Frontal cortex (tissue), 4 donors: Measurements from ENCODE around the gene RERG. TPM values are rescaled to one million over a fixed set of nuclear protein-coding genes. Genes with fewer than 3 reads are reported as not detected.

ENCODE experiments used
- DNase-seq, 2 donors: peaks; one replicate each; pipeline ENCODE4 v3.0.0; 2012; ENCODE audit warnings: low spot score in 2 of 2
- FAIRE-seq: peaks from 2 replicates; lab custom pipeline; 2012; peaks lifted over from hg19 to GRCh38; lab: Jason Lieb, UNC
- total RNA-seq: library from RNA; depleted of rRNA; stranded (reverse); fragments of >200 nt; gene quantifications from one replicate; pipeline ENCODE4 v1.2.3, GENCODE V29; 2014
- donor health status: control.
- donor health status: control.
- donor health status: control.

Gene RERG
- total RNA-seq, 1 donor from 2014 or later: 1.6 TPM

GRCh38 chr12:15194456-15195368, 26.5 kb downstream of the RERG start:
- FAIRE-seq: no peak

GRCh38 chr12:15193946-15194345, 27.3 kb downstream of the RERG start:
- FAIRE-seq: no peak
- DNase-seq: no peak

More at GRCh38 chr12:15194456-15195368, 26.5 kb downstream of the RERG start:
- DNase-seq: no peak

DNA sequence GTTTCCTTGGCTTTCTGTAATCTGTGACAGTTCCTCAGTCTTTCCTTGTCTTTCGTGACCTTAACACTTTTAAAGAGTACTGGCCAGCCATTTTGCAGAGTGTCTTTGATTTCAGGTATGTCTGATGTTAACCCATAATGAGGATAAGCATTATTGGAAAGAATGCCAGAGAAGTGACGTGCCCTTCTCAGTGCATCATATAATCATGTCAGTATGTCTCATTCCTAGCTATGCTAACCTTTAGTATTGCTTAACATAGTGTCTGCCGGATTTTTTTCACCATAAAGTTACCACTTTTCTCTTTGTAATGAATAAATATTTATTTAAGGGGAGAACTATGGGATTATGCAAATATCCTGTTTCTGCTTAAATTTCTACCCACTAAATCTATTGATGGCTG, 28.5 kb downstream of the RERG start:
- FAIRE-seq (no peak), DNase-seq (no peak)

DNA sequence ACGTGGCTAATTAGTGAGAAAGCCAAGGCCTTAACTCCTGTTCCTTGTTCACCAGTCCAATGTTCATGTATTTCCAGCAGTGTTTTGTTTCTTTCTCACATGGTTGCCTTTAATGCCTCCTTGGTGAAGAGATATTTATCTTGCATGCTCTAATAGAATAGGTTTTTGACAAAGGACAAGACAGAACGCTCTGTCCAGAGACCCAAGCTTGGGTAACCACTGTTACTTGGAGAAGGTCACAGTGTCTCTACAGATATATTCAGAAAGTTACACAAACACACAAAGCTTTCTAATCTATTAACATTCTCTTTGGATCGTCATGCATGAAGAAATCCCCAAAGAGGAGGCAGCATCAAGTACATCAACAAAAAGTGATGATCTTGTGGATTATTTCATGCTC, 33.1 kb downstream of the RERG start:
- DNase-seq (no peak), FAIRE-seq (no peak)

GRCh38 chr12:15186597-15186996, 34.6 kb downstream of the RERG start:
- FAIRE-seq (no peak), DNase-seq (no peak)

- DNase-seq (no peak), FAIRE-seq (no peak)
These were observed 36.7 kb downstream of the RERG start for GRCh38 chr12:15184484-15184883.

DNA sequence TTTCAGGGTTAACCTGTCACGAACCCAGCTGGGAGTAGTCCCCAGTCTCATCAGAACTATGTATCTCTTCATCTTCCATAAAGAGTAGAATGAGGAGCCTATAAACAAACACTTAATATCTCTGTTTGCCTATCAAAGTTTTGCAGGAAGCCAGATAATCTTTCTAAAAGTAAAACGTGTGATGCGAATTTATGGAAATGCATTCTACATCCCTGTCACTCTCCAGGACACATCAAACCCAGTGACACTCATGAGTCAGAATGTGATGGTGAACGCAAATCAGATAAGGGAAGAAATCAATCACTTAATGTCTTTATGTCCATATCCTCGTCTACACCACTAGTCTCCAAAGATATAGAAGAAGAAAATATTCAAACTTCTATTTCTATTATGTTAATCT, 37.4 kb downstream of the RERG start:
- FAIRE-seq: no peak
- DNase-seq: no peak

DNA sequence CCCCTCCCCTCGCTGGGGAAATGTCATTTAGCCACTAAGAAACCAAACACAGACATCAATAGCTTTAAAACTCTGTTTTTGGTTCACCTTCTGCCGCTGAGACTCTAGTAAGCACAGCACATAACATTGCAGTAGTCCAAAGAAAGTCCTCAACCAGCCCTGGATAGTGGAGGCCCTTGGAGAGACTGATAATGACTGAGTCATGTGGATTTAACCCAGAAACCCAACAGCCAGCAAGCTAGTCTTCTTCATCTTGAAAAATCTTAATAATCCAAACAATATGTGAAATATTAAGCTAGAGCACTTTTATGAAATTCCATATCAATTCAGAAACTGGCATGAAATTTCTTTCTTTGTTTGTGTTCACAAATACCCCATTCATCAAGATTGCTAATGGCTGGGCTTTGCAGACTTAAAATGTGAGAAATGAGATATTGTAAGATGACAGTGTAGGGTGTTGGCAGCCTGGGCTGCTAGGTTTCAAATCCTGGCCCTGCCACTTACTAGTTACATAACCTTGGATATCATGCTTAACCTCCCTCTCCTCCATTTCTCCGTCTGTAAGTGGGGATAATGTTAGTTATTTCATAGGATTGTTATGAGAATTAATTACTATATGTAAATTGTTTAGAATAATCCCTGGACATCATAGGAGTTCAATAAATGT, 40.1 kb downstream of the RERG start:
- DNase-seq: no peak
- FAIRE-seq: no peak

DNA sequence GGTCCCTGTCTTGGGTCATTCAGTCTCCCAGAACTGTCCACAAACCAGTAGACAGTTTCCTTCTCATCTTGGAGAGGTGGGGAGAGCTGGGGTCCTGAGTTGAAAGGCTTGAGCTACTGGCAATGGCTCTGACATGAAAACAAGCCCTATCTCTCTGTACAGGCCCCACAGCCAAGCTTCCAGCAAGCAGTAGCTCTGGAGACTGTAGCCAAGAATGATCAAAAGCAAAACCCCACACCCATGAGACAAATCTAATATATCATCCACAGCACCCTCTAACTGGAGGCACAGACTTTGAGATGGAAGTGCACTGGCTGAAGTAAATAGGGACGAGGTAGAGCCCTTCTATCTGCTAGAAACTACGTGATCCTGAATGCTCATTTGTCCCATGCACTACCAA, 40.9 kb downstream of the RERG start:
- DNase-seq: no peak
- no peak for FAIRE-seq

GRCh38 chr12:15179672-15180071, 41.5 kb downstream of the RERG start:
- FAIRE-seq: no peak
- DNase-seq: no peak

DNA sequence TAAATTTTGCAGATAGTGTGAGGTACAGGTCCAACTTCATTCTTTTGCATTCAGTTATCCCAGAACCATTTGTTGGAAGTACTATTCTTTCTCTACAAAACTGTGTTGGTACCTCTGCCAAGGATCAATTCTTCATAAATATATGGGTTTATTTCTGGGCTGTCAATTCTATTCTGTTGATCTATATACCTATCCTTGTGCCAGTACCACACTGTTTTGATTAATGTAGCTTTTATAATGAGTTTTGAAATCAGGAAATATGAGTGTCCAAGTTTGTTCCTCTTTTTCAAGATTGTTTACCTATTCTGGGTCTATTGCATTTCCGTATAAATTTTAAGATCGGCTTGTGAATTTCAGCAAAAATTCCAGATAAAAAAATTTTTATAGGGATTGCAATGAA, 48.1 kb downstream of the RERG start:
- DNase-seq: no peak
- no peak for FAIRE-seq

- no peak for FAIRE-seq
- DNase-seq: no peak
These were observed 49.0 kb downstream of the RERG start for GRCh38 chr12:15172060-15172822.

DNA sequence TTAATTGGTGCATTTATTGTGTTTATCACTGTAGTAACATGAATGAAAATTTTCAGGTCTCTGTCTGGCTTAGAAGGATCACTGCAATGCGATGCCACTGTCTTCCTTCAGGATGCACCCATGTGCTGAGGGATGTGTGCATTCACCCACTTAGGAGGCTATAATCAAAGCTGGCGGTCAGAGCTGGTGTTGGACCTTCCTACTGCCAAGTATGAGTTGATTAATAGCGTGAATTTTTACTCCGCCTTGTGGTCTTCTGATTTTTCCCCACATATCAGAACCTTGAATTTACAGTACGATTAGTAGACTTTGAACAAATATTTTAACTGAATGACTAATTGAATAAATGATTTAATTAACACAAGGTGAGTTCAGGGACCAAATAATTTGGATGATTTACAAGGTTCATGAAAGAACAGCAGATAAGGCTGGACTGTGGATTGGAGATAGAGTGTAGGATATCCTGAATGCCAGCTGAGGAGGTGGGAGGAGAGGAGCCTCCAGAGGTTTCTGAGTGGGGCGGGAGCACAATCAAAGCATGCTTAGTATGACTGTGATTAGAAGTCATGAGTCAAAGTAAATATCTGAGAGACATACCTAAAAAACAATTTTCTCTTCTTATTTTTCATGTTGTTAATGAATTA, 50.1 kb downstream of the RERG start:
- DNase-seq: no peak
- no peak for FAIRE-seq

DNA sequence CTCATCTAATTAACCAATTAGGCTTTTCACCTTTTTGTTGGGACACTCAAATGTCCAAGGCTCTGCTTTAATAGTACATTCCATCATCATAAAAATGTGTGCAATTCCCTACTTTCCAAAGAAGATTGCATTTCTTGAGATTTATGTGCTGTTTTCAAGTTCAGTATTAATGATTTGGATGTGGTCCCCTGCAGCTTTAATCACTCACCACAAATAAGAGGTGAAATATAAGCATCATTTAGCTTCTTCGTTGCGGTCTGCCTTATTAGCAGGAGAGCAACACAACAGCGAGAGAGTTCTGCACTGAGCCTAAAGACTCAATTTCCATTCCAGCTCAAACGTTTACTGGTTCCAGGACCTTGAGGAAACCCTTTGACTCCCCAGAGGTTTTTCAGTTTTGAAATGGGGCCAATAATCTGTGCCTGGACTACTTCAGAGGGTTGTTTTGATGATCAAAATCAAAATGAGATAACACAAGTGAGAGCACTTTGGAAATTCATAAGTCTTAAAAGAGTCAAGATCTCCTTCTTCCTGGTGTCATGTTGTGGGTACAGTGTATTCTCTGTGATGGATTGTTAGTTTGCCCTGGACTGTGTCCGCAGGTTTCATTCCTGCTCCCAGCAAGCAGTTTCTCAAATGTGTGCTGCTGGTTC, 53.1 kb downstream of the RERG start:
- FAIRE-seq: no peak
- no peak for DNase-seq

DNA sequence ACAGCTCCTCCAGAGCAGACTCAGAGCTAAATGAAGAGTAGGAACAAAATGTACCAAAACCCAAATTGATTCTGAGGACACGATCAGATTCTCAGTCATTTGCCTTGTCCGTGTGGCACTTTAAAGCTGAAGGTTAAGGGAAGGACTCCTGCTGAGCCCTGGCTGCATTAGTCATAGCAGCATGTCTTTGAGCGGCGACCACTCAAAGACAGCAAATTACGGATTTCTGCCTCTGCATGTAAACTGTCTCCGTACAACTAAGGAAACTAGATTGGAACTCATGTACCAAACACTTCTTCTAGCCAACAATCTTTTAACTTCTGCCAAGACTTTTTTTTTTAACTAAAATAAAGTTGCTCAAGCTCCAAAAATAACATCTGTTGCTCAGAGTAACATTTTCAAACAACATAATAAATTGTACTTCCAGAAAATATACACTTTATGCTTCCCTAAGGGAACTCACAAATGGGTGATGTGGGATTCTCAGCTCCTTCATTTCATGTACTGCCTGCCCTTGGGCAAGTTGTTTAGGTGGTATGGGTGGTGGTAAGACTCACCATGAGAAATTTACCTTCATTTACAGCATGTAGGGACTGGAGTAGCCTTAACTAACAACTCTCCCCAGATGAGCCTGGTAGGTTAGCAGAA, 56.1 kb downstream of the RERG start:
- FAIRE-seq: no peak

DNA sequence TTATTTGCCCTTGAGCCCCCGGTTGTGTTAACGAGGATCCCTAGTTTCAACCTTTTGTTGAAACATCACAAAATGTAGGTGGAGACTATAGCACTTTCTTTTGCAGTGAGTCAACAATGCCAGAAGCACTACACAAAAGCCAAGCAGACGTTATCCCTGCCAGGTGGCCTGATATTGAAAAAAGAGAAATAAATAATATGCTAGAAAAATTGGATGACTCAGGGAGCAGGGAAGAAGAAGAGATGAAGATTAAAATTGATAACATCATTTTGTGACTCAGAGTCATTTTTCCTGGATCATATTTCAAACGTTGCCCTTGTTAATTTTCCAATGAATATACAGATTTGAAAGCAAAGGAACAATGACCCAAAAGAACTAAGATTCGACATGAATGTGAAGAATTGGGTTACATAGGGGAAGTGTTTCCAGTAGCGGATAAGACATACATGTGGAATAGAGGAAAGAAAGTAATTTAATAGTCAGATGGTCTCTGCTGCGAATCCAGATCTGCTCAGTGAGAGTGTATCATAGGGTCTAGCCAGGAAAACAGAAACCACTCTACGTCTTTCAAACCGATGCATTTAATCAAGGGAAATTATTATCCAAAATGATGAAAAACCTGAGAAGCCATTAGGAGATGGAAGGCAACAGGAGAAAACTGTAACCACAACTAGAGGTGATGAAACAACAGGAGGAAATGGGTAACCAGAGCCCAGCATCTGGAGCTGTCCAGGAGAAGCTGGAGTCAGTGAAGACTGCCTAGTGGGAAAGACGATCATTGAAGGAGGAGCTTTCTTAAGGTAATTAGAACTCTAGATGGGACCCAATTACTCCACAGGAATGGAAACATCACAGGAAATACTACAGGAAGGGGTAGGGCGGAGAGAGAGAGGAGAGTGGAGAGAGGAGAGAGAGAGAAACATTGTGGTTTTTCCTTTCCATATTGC, 57.9 kb downstream of the RERG start:
- DNase-seq: no peak
- no peak for FAIRE-seq

More for the DNA sequence above, 56.1 kb downstream of the RERG start:
- DNase-seq: peak in 1 of 2 donors; percentile 29

- DNase-seq (no peak), FAIRE-seq (no peak)
These were observed 63.1 kb downstream of the RERG start for GRCh38 chr12:15158083-15158482.

DNA sequence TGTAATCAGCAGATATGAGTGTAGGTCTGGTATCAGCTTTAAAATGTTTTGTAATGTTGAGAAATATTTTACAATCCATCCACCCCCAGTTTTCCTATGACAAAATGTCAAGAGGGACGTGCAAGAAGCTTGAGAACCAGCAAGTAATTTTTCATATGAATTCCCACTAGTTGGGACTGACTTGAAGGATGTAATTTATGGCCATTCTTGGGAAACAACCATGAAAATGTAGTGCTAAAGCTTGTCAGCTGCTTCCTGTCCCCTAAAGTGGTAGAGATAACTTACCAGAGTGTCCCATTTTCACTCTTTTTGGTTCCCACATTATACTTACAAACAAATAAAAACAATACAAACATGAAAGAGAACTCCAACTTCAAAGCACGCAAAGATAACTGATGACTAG, 63.9 kb downstream of the RERG start:
- FAIRE-seq: no peak

More for the DNA sequence above, 63.9 kb downstream of the RERG start:
- DNase-seq: no peak
